Erythroblast (primary cell): ENCODE data around the gene HOXB6.

Source experiments
- GATA1 ChIP-seq: IDR thresholded peaks from 2 replicates; pipeline ENCODE4 v1.6.1; 2011; ENCODE audit warnings: low read depth, mild to moderate bottlenecking, control low read depth, low read length, moderate library complexity
- POLR2A ChIP-seq: IDR thresholded peaks from 2 replicates; pipeline ENCODE4 v1.6.1; 2011; ENCODE audit warnings: mild to moderate bottlenecking, low read length

GRCh38 chr17:48579471-48579759 lies 25.4 kb downstream of the HOXB6 start:
- TF ChIP-seq POLR2A, result no peak
- TF ChIP-seq GATA1, result no peak
